Erythroblast (primary cell): ENCODE measurements around the gene TDRD3.

Experiments used
- DNase-seq, 2 experiments: peaks; one replicate each; lab custom pipeline; 2025; lab: John Stamatoyannopoulos, UW
- GATA1 ChIP-seq: IDR thresholded peaks from 2 replicates; pipeline ENCODE4 v1.6.1; 2011; ENCODE audit warnings: low read depth, mild to moderate bottlenecking, control low read depth, low read length, moderate library complexity
- POLR2A ChIP-seq: IDR thresholded peaks from 2 replicates; pipeline ENCODE4 v1.6.1; 2011; ENCODE audit warnings: mild to moderate bottlenecking, low read length

The TDRD3 gene

GRCh38 chr13:60396783-60397703, at the start of gene TDRD3:
Gene TDRD3 (plus strand): TSS chr13:60397220. CDS start chr13:60397365, 145 bp downstream.
- DNase-seq: peak; percentile 92 to 94
- TF ChIP-seq GATA1 (no peak), POLR2A (peak; percentile 35)

GRCh38 chr13:60347690-60348089, 49.3 kb upstream of the TDRD3 start:
- TF ChIP-seq POLR2A (no peak), GATA1 (no peak)
- no peak for DNase-seq

- no peak for TF ChIP-seq GATA1
- no peak for TF ChIP-seq POLR2A
- no peak for DNase-seq
These were observed 48.9 kb upstream of the TDRD3 start for GRCh38 chr13:60348097-60348496.

- DNase-seq: no peak
- TF ChIP-seq GATA1 (no peak), POLR2A (no peak)
These were observed 45.7 kb upstream of the TDRD3 start for GRCh38 chr13:60351326-60351725.

- no peak for DNase-seq
- TF ChIP-seq POLR2A: no peak
- no peak for TF ChIP-seq GATA1
These were observed 45.0 kb upstream of the TDRD3 start for GRCh38 chr13:60351855-60352615.

GRCh38 chr13:60352644-60353043, 44.4 kb upstream of the TDRD3 start:
- no peak for TF ChIP-seq POLR2A
- TF ChIP-seq GATA1: no peak
- no peak for DNase-seq

- TF ChIP-seq POLR2A: no peak
- TF ChIP-seq GATA1: no peak
- DNase-seq: no peak
These were observed 42.0 kb upstream of the TDRD3 start for GRCh38 chr13:60355056-60355455.

GRCh38 chr13:60356970-60357369, 40.0 kb upstream of the TDRD3 start:
- TF ChIP-seq POLR2A: no peak
- TF ChIP-seq GATA1: no peak

GRCh38 chr13:60358453-60358852, 38.6 kb upstream of the TDRD3 start:
- DNase-seq: no peak
- TF ChIP-seq GATA1 (no peak), POLR2A (no peak)

More at GRCh38 chr13:60356970-60357369, 40.0 kb upstream of the TDRD3 start:
- DNase-seq: no peak

GRCh38 chr13:60363288-60363687, 33.7 kb upstream of the TDRD3 start:
- DNase-seq: no peak
- no peak for TF ChIP-seq POLR2A
- TF ChIP-seq GATA1: no peak

GRCh38 chr13:60369242-60369641, 27.8 kb upstream of the TDRD3 start:
- TF ChIP-seq GATA1 (no peak), POLR2A (no peak)
- peak in 1 of 2 experiments; percentile 5 for DNase-seq

- TF ChIP-seq POLR2A (no peak), GATA1 (no peak)
- no peak for DNase-seq
These were observed 26.7 kb upstream of the TDRD3 start for GRCh38 chr13:60370343-60370742.

- TF ChIP-seq GATA1 (no peak), POLR2A (no peak)
- DNase-seq: no peak
These were observed 24.9 kb upstream of the TDRD3 start for GRCh38 chr13:60372141-60372540.

- peak in 1 of 2 experiments; percentile 10 for DNase-seq
These were observed 17.7 kb upstream of the TDRD3 start for GRCh38 chr13:60379282-60379681.
